Colonic mucosa (tissue), 4 donors: ENCODE measurements around the gene NUDT13. TPM values are rescaled to one million over a fixed set of nuclear protein-coding genes. Genes with fewer than 3 reads are reported as not detected.

Experiments used
- DNase-seq: peaks from one replicate; pipeline ENCODE4 v3.0.0-alpha.2; 2020
- H3K27ac ChIP-seq: fragments of 200-600 bp; one replicate; pipeline ENCODE4 v1.8.0; 2021
- H3K27me3 ChIP-seq: fragments of 200-600 bp; one replicate; pipeline ENCODE4 v1.8.0; 2021
- H3K36me3 ChIP-seq: fragments of 200-600 bp; one replicate; pipeline ENCODE4 v1.8.0; 2021
- H3K4me1 ChIP-seq: fragments of 200-600 bp; one replicate; pipeline ENCODE4 v1.8.0; 2021; ENCODE audit warnings: mild to moderate bottlenecking
- H3K4me3 ChIP-seq: fragments of 200-600 bp; one replicate; pipeline ENCODE4 v1.8.0; 2021
- H3K9ac ChIP-seq, 2 donors: one replicate each; pipeline ENCODE4 v1.7.0; 2013; ENCODE audit warnings: control low read depth in 2 of 2, low read depth in 2 of 2, low read length in 2 of 2
- H3K9me3 ChIP-seq: fragments of 200-600 bp; one replicate; pipeline ENCODE4 v1.8.0; 2021
- CTCF ChIP-seq: fragments of 200-600 bp; IDR thresholded peaks from one replicate; pipeline ENCODE4 v1.8.0; 2022; ENCODE audit warnings: antibody characterized with exemption, mild to moderate bottlenecking
- intact Hi-C: fragments of 100-400 bp; cut with DNase I; formaldehyde crosslinking; loops from one replicate; pipeline ENCODE4 v1.14.1; 2022
- total RNA-seq, 2 donors: library from RNA; stranded (reverse); fragmentation: NEBNext Ultra II Directional in 1 of 2; extraction: Animal tissue kit (Norgen Biotek cat#: 25700) in 1 of 2; gene quantifications; one replicate each; pipeline ENCODE4 v1.2.1, GENCODE V29; 2021
- donor health status: healthy.
- donor health status: DM: no; HTN: no; CAD: no.
- donor health status: DM: no; HTN: no; CAD: no.

NUDT13 gene
- total RNA-seq, 2 donors from 2014 or later = 1.8 to 1.9 TPM

GRCh38 chr10:73156054-73156453, 45.8 kb downstream of the NUDT13 start:
- TF ChIP-seq CTCF = no peak
- H3K9ac ChIP-seq = no peak overlapping the region
- H3K27me3 ChIP-seq = no peaks in the 10 kb centered on the region
- DNase-seq = no peak
- intact Hi-C loops = no loop called here
- H3K27ac ChIP-seq = no peak overlapping the region
- H3K9me3 ChIP-seq = no peaks in the 10 kb centered on the region
- H3K4me1 ChIP-seq = no peaks in the 10 kb centered on the region
- no peak overlapping the region for H3K4me3 ChIP-seq
- peaks cover 11% of the 10 kb centered on the region for H3K36me3 ChIP-seq

DNA sequence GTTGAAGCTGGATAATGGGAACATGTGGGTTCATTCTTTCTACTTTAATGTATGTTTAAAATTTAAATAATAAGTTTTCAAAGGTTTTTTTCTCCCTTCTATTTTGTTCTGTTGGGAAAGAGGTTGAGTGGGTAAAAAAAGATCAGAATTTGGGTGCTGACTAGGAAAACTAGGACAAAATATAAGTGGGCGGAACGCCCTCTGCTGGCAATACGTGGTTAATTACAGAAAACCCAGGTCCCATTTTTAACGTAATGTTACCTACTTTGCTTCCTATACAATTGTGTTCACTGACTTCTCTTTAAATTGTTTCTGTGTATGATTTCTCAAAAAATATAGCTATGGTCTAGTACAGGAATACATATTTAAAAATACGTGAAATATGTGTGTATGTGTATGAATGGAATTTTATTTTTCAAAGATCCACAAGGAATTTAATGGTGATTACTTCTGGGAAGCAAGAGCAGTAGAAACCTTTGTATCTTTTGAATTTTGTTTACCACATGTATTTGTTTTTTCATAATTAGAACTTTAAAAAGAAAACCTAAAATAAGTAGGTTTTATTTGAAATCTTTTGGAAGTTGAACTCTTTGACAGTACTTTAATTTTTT, 48.9 kb downstream of the NUDT13 start:
- intact Hi-C loops = no loop called here
- H3K27me3 ChIP-seq = no peaks in the 10 kb centered on the region
- no peaks in the 10 kb centered on the region for H3K9me3 ChIP-seq
- peak; percentile 54 for DNase-seq
- H3K9ac ChIP-seq = no peak overlapping the region
- H3K4me3 ChIP-seq = no peak overlapping the region
- H3K4me1 ChIP-seq = no peaks in the 10 kb centered on the region
- H3K27ac ChIP-seq = no peak overlapping the region
- peaks cover 11% of the 10 kb centered on the region for H3K36me3 ChIP-seq
- peak; percentile 68 for TF ChIP-seq CTCF

DNA sequence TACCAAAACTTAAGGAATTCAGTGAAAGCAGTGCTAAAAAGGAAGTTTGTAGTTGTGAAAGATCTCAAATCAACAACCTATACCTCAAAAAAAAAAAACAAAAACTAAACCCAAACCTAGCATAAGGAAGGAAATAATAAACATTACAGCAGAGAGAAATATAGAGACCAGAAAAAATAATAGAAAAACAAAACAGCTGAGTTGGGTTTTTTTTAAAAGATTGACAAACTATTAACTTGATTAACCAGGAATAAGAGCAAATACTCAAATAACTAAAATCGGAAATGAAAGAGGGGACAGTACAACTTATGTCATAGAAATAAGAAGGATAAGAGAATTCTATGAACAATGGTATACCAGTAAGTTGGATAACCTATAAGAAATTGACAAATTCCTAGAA, 50.8 kb downstream of the NUDT13 start:
- intact Hi-C loops = no loop called here
- H3K4me3 ChIP-seq = no peak overlapping the region
- TF ChIP-seq CTCF = no peak
- no peaks in the 10 kb centered on the region for H3K9me3 ChIP-seq
- no peak overlapping the region for H3K27ac ChIP-seq
- no peak for DNase-seq
- no peaks in the 10 kb centered on the region for H3K4me1 ChIP-seq
- peaks cover 8% of the 10 kb centered on the region for H3K36me3 ChIP-seq
- H3K27me3 ChIP-seq = no peaks in the 10 kb centered on the region
- H3K9ac ChIP-seq = no peak overlapping the region

DNA sequence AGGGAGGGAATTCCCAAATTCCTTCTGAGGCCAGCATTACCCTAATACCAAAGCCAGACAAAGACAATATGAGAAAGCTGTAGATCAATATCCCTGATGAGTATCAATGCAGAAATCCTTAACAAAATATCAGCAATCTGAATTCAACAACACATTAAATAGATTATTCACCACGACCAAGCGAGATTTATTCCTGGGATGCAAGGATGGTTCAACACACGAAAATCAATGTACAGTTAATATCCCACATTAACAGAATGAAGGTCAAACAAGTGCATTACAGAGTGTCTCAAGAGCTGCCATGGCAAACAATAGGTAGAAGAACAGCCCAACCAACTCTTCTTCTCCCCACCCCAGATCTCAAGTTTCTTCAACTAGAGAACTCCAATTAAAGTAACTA, 51.4 kb downstream of the NUDT13 start:
- intact Hi-C loops = no loop called here
- Histone ChIP-seq H3K9me3 (no peaks in the 10 kb centered on the region), H3K27ac (no peak overlapping the region), H3K9ac (no peak overlapping the region), H3K36me3 (peaks cover 2% of the 10 kb centered on the region), H3K27me3 (no peaks in the 10 kb centered on the region), H3K4me1 (no peaks in the 10 kb centered on the region), H3K4me3 (no peak overlapping the region)
- DNase-seq = no peak
- no peak for TF ChIP-seq CTCF

- no peak for TF ChIP-seq CTCF
- H3K9me3 ChIP-seq = no peaks in the 10 kb centered on the region
- no peak for DNase-seq
- H3K36me3 ChIP-seq = no peaks in the 10 kb centered on the region
- H3K27ac ChIP-seq = no peak overlapping the region
- H3K4me3 ChIP-seq = no peak overlapping the region
- no peaks in the 10 kb centered on the region for H3K4me1 ChIP-seq
- no peak overlapping the region for H3K9ac ChIP-seq
- H3K27me3 ChIP-seq = no peaks in the 10 kb centered on the region
- intact Hi-C loops = no loop called here
Observed at GRCh38 chr10:73163096-73163495, 52.8 kb downstream of the NUDT13 start.
